Endometrium (tissue), 2 donors: ENCODE measurements around the gene CKS2.
A peak's percentile ranks its signal among the peaks of the same experiment; 100 is the strongest.
"Not testable (repeated sequence)": the region's sequence is repeated elsewhere in the genome, so short reads cannot be mapped to it uniquely, and the experiment has no call there.

Experiments used
- FAIRE-seq: peaks from 2 replicates; lab custom pipeline; 2012; peaks lifted over from hg19 to GRCh38; lab: Jason Lieb, UNC
- donor health status: control.
- donor health status: control.

CKS2 gene

GRCh38 chr9:89310475-89311345 lies at the start of gene CKS2:
CKS2 (plus strand) TSS chr9:89311195; CDS start chr9:89311293, 98 bp downstream.
- FAIRE-seq: peak; percentile 99

DNA sequence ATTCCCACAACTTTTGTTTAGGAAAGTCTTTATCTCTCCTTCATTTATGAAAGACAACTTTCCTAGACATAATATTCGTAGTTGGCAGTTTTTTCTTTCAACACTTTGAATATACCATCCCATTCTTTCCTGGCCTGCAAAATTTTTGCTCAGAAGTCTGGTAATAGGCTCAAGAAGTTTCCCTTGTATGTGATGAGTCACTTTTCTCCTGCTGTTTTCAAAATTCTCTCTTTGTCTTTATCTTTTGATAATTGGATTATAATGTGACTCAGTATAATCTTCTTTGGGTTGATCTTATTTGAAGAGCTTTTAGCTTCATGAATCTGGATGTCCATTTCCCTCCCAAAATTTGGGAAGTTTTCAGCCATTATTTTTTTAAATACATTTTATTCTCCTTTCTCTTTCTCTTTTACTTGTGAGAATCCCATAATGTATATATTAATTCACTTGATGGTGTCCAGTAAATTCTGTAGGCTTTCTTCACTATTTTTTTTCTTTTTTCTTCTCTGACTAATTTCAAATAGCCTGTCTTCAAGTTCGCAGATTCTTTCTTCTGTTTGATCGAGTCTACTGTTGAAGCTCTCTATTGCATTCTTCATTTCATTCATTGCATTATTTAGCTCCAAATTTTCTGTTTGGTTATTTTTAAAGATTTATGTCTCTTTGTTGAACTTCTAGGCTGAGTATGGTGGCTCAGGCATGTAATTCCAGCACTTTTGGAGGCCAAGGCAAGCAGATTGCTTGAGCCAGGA lies 37.3 kb upstream of the CKS2 start:
- FAIRE-seq: no peak

DNA sequence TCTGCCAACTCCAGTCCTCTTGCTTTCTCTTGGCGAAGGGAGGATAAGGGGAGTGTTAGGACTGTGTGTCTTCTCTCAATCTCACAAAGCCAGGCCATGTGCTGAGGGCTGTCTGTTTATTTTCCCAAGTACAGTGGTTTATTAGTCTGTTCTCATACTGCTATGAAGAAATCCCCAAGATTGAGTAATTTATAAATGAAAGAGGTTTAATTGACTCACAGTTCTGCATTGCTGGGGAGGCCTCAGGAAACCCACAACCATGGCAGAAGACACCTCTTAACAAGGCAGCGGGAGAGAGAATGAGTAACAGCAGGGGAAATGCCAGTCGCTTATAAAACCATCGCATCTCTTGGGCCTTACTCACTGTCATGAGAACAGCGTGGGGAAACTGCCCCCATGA lies 36.2 kb upstream of the CKS2 start:
- FAIRE-seq: no peak

DNA sequence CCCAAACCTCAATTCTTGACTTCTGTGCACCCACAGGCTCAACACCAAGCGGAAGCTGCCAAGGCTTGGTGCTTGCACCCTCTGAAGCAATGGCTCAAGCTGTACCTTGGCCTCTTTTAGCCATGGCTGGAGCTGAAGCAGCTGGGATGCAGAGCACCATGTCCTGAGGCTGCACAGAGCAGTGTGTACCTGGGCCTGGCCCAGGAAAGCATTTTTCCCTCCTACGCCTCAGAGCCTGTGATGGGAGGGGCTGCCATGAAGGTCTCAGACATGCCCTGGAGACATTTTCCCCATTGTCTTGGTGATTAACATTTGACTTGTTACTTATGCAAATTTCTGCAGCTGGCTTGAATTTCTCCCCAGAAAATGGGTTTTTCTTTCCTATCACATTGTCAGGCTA lies 35.0 kb upstream of the CKS2 start:
- FAIRE-seq: not testable (repeated sequence)

- FAIRE-seq: no peak
These were observed 34.0 kb upstream of the CKS2 start for GRCh38 chr9:89277043-89277442.

DNA sequence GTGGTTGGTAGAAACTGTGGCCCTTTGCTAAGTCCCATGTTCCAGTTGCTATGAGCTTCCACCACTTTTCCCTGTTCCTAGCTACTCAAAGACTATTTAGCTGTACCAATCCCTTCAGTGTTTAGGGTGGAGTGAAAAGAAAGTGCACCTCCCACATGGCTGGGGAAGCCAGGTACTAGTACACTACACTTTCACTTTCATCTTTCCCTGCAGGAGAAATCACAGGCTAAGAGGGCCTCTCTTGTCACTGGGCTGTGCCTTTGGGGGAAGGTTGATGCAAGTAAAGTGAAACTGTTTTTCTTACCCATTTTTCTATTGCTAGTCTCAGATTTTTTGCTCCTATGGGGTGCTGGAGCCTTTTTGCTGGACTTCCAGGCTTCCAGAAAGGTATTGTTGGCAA lies 33.5 kb upstream of the CKS2 start:
- no peak for FAIRE-seq

DNA sequence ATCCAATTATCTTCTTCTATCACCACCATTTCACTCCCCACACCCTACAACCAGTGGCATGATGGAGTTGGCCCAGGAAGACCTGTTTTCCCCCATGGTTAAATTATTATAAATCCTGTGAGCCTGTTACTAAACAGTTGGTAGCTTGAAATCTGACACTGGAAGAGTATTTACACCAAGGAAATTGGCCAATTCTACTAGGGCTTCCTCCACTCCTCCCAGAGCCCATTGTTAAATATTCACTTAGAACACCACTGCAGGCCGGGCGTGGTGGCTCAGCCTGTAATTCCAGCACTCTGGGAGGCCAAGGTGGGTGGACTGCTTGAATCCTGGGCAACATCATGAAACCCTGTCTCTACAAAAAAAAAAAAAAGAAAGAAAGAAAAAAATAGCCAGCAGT lies 32.4 kb upstream of the CKS2 start:
- no peak for FAIRE-seq

DNA sequence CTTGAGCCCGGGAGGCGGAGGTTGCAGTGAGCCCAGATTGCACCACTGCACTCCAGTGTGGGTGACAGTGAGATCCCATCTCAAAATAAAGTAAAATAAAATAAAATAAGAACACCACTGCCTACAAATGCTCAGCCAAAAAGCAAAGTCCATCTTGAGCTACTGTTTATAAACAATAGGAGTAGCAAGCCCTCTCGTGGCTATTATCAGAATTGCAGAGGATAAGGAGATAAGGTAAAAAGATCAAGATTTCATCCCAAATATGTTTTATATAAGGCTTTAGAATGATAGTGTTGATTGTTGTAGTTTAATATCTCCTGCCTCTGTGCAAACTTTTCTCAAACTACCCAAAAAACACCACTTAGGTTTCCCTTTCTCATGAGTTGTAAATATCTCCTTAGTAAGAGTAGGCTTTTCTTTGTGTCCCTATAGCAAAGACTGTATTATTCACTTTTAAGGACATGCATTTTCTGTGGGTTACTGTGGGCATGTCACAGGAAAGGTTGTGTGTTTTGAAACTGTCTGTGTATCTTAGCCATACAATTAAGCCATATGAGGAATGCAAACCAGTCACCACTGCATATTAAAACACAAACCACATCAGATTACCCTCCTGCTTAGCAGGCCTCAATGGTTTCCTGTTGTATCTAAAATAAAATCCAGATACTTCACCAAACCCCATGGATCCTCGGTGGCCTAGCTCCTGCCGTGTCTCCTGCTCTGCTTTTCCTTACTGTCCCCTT lies 31.8 kb upstream of the CKS2 start:
- peak; percentile 92 for FAIRE-seq

DNA sequence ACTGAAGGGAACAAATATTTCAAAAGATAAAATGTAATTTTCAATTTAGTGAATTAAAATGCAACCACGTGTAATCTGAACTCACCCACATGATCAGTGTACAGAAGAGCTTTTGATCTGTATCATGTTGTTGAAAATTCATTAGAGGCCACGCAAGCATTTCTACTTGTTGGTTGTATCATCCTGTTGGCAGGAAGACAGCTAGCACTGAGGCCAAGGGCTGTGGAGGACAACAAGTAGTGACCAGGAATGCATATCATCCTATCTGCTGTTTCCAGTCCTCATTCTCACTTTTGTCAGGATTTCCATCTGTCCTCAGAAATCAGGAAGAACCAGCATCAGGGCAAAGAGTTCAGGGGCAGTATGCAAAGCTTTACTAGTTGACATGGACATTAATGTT lies 29.9 kb upstream of the CKS2 start:
- no peak for FAIRE-seq

DNA sequence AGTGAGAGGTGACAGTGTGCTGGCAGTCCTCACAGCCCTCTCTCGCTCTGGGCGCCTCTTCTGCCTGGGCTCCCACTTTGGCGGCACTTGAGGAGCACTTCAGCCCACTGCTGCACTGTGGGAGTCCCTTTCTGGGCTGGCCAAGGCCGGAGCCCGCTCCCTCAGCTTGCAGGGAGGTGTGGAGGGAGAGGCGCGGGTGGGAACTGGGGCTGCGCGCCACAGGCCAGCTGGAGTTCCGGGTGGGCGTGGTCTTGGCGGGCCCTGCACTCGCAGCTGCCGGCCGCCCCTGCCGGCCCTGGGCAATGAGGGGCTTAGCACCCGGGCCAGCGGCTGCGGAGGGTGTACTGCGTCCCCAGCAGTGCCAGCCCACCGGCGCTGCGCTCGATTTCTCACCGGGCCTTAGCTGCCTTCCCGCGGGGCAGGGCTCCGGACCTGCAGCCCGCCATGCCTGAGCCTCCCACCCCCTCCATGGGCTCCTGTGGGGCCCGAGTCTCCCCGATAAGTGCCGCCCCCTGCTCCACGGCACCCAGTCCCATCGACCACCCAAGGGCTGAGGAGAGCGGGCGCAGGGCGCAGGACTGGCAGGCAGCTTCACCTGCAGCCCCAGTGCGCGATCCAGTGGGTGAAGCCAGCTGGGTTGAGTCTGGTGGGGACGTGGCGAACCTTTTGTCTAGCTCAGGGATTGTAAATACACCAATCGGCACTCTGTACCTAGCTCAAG lies 28.6 kb upstream of the CKS2 start:
- not testable (repeated sequence) for FAIRE-seq

GRCh38 chr9:89284076-89284475 lies 26.9 kb upstream of the CKS2 start:
- FAIRE-seq: no peak

DNA sequence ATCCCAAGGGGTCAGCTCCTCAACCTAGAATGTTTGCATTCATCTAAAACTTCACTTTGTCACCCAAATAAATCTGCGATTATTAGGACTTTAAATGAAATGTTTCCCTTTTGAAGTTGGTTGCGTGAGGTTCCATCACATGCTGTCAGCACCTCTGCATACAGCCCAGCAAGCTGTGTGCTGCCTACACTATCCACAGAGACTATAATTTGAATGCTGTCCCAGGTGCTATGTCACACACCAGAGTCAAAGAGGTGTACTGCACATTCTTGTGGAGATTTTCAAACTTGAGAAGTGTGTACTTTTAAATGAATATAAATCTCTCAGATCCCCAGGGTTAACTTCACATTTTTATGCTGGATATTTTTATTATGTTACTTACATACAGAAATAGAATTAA lies 19.3 kb upstream of the CKS2 start:
- FAIRE-seq: no peak

DNA sequence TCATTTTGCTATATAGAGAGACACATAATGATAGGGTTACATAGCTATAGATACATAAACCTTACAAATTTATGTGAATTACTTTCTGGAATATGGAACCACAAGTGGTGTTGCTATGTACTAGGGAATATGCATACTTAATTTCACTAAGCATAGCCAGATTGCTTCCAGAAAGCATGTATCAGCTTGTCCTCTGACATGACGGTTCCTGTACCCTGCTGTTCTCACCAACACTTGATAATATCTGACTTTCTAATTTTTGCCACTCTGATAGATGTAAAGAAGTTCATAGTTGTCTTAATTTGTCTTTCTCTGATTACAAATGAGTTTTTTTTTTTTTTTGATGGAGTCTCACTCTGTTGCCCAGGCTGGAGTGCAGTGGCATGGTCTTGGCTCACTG lies 18.0 kb upstream of the CKS2 start:
- no peak for FAIRE-seq

DNA sequence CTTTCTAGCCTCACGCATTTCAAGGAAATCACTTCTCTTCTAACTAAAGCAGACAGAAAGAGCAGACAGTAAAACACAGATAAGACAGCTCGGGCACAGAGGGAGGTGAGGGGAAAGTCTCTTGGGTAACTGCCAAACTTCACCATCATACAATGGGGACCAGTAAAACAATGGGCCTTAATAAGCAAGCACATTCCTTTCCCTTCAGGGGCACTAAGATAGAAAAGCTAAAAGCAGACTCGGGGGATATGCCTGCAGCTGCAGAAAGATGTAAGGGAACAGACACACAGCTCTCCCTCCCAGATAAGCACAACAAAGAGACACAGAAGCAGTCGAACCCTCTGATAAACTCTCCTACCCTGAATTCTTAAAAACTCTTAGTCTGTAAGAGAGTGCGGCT lies 15.6 kb upstream of the CKS2 start:
- no peak for FAIRE-seq

GRCh38 chr9:89301996-89302395 lies 9.0 kb upstream of the CKS2 start:
- not testable (repeated sequence) for FAIRE-seq

- no peak for FAIRE-seq
These were observed 6.8 kb upstream of the CKS2 start for GRCh38 chr9:89304020-89304833.

DNA sequence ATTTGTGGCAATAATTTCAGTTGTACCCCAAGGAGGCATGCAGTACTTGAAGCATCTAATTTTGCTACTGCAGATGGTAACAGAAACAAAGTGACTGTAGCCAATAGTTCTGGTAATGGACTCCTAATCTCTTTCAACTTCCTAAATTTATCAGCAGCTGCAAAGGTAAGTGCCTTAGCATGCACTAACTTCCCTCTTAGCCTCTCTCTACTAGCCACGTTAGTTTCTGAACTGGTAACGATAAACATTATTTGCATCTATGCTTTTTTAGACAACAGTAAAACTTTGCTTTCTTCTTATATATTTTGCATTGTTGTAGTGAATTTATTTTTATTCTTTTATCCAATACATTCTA lies 6.2 kb upstream of the CKS2 start:
- no peak for FAIRE-seq

DNA sequence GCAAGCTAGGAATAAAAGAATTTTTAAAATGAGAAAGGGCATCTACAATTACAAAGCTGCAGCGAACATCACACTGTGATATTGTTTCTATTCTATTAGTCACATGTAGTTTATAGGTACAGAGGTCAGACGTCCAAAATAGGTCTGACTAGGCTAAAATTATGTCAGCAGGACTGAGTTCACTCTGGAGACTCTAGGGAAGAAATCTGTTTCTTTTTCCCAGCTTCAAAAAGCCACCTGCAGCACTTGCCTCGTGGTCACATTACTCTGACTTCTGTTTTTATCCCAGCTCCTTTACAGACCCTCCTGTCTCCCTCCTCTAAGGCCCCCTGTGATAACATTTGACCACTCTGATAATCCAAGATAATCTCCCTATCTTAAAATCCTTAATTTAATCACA lies 5.1 kb upstream of the CKS2 start:
- FAIRE-seq: no peak

GRCh38 chr9:89309166-89309565 lies 1.8 kb upstream of the CKS2 start:
- no peak for FAIRE-seq

DNA sequence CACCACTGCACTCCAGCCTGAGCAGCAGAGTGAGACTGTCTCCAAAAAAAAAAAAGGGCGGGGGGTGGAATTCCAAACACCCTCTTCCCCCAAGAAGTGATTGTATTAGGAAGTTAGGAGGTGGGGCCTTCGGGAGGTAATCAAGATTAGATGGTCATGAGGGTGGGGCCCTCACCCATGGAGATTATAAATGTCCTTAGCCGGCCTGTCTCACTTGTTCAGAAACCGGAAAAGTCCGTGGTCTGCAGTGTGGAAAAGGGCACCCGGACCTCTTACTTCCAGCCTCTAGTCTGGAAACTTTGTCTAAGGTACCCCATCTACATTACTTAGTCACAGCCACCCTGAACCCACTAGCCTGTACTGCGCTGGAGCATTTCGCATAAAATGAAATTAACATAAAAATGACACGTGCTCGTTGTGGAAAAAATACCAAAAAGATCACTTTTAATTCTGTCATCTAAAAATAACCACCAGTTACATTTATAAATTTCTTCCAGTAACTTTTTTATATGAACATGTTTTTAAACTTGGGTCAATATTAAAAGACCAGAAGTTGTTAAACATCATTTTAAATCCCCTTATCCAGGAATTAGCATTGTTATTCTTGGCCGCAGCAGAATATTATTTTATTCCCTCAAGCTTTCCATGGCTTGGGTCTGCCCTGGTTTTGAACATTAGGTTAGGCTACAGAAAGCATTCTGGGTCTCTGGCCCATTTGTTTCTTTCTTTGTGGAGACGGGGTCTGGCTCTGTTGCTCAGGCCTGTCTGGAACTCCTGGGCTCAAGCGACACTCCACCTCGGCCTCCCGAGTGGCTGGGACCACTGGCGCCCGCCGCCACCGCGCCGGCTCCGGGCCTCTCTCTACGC lies 1.2 kb upstream of the CKS2 start:
- no peak for FAIRE-seq
